Muscle of leg (tissue), 11 donors: Measurements from ENCODE around the gene THOP1. TPM values are rescaled to one million over a fixed set of nuclear protein-coding genes. Genes with fewer than 3 reads are reported as not detected.

Experiments used
- DNase-seq: peaks from one replicate; pipeline ENCODE4 v3.0.0; 2013
- H3K27ac ChIP-seq: one replicate; pipeline ENCODE4 v1.5.1; 2013; ENCODE audit warnings: mild to moderate bottlenecking, low read length, control low read depth
- H3K27me3 ChIP-seq: one replicate; pipeline ENCODE4 v1.6.1; 2013; ENCODE audit warnings: low read length; ENCODE audit not compliant: control insufficient read depth, insufficient read depth
- H3K36me3 ChIP-seq: one replicate; pipeline ENCODE4 v1.6.1; 2013; ENCODE audit warnings: low read length; ENCODE audit not compliant: control insufficient read depth, insufficient read depth
- H3K4me1 ChIP-seq: one replicate; pipeline ENCODE4 v1.6.1; 2013; ENCODE audit warnings: low read length; ENCODE audit not compliant: control insufficient read depth, insufficient read depth
- H3K4me3 ChIP-seq: one replicate; pipeline ENCODE4 v1.5.1; 2013; ENCODE audit warnings: low read length, control low read depth
- H3K9me3 ChIP-seq: replicated peaks from 2 replicates; pipeline ENCODE4 v1.6.1; 2013; ENCODE audit warnings: low read depth, low read length; ENCODE audit not compliant: control insufficient read depth
- WGBS: methylation state at CpG from one replicate; pipeline ENCODE4 v1.1.5; 2013; ENCODE audit warnings: missing lambda C conversion rate; ENCODE audit not compliant: insufficient coverage; 5-methylcytosine and 5-hydroxymethylcytosine counted together
- polyA plus RNA-seq, 8 donors: library from polyadenylated mRNA; unstranded; fragments of 120-200 nt; gene quantifications; one replicate each; pipeline versions ENCODE4 v1.2.1 to v1.2.3, GENCODE V29; 2013; ENCODE audit warnings: inconsistent platforms in 1 of 8, low replicate concordance in 1 of 8; ENCODE audit not compliant: insufficient read length in 8 of 8, insufficient read depth in 1 of 8
- total RNA-seq: library from RNA; stranded (reverse); fragments of 120-200 nt; gene quantifications from one replicate; pipeline ENCODE4 v1.2.4, GENCODE V29; 2013

Gene THOP1
- total and polyA plus RNA-seq, 9 donors, result 42.2 to 56.5 (median 53.8) TPM

DNA sequence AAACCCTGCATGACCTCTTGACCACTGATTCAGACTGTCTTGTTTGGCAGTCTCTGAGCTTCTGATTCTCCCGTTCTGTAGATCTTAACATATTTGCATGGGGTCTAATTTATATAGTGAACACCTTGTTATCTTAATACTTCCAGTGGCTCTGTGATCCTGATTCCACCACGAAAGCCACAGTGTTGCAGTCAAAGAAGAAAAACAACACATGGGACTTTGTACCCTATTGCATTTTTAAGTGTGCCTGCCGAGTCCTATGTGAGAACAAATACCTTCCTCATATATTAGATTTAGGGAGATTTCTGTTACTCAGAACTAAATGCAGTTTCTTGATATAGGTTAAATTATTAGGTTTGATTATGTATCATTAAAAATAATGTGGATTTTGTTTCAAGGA is 69.5 kb downstream of the THOP1 start:
- peaks cover 84% of the 10 kb centered on the region for H3K9me3 ChIP-seq
- no peak for DNase-seq

GRCh38 chr19:2856457-2857050 is 71.3 kb downstream of the THOP1 start:
- Histone ChIP-seq H3K27me3 (no peaks in the 10 kb centered on the region), H3K27ac (no peak overlapping the region), H3K4me3 (no peak overlapping the region), H3K9me3 (peaks cover 71% of the 10 kb centered on the region), H3K4me1 (no peaks in the 10 kb centered on the region), H3K36me3 (peaks cover 37% of the 10 kb centered on the region)
- 80% methylated on average over 1 of the region's 5 CpGs for WGBS
- DNase-seq, result no peak

More for the DNA sequence above, 69.5 kb downstream of the THOP1 start:
- no peaks in the 10 kb centered on the region for H3K27me3 ChIP-seq
- no CpG with 5 or more reads among the region's 3 CpGs for WGBS
- peaks cover 49% of the 10 kb centered on the region for H3K36me3 ChIP-seq
- no peak overlapping the region for H3K4me3 ChIP-seq
- H3K27ac ChIP-seq, result no peak overlapping the region
- peaks cover 6% of the 10 kb centered on the region for H3K4me1 ChIP-seq

GRCh38 chr19:2858864-2859263 is 73.6 kb downstream of the THOP1 start:
- H3K27me3 ChIP-seq, result no peaks in the 10 kb centered on the region
- no peak overlapping the region for H3K27ac ChIP-seq
- DNase-seq, result no peak
- H3K36me3 ChIP-seq, result peaks cover 15% of the 10 kb centered on the region
- H3K4me3 ChIP-seq, result no peak overlapping the region
- WGBS, result 71% methylated on average over 27 of the region's 27 CpGs
- peaks cover 13% of the 10 kb centered on the region for H3K4me1 ChIP-seq
- peaks cover 50% of the 10 kb centered on the region for H3K9me3 ChIP-seq

DNA sequence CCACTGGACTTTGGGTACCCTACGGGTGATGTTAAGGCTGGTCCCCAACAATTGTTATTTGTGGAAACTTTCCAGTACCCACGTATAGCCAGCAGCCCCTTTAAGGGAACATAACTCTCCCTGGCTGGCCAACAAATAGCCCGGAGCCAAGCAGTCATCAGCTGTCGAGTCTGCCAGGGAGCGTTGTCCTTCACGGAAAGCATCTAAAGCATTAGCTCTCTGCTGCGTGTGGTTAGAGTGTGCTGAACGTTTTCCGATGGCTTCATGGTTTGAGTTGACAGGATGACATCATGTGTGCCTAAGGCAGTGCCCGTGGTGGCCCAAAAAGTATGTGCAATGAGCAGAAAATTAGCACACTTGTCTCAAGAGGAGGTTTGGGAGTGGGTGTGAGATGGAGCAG is 78.5 kb downstream of the THOP1 start:
- no peaks in the 10 kb centered on the region for H3K36me3 ChIP-seq
- H3K27ac ChIP-seq, result peak overlapping the region; percentile 91
- H3K27me3 ChIP-seq, result no peaks in the 10 kb centered on the region
- no peak overlapping the region for H3K4me3 ChIP-seq
- peaks cover 9% of the 10 kb centered on the region for H3K9me3 ChIP-seq
- peaks cover 39% of the 10 kb centered on the region for H3K4me1 ChIP-seq
- WGBS, result 58% methylated on average over 9 of the region's 10 CpGs
- peak; percentile 76 for DNase-seq

Other genes starting within 250 kb of the THOP1 start
- gene GNG7, start 82.8 kb upstream of the THOP1 start, total RNA-seq, result 0.58 TPM
- 1 to 10 TPM; 2.2 to 3.1 (median 2.7) TPM for gene GNG7, start 82.8 kb upstream of the THOP1 start, polyA plus RNA-seq
- 0.84 TPM for gene DIRAS1, start 64.1 kb upstream of the THOP1 start, total RNA-seq
- 1 to 10 TPM; 1.9 to 4.9 (median 2.7) TPM for gene DIRAS1, start 64.1 kb upstream of the THOP1 start, polyA plus RNA-seq
- gene SLC39A3, start 45.5 kb upstream of the THOP1 start, total RNA-seq, result 12.1 TPM
- 10 to 100 TPM; 12.2 to 18.4 (median 15.8) TPM for gene SLC39A3, start 45.5 kb upstream of the THOP1 start, polyA plus RNA-seq
- 39.9 TPM for gene SGTA, start 2.2 kb upstream of the THOP1 start, total RNA-seq
- 10 to 100 TPM; 77.2 to 95.8 (median 84.3) TPM for gene SGTA, start 2.2 kb upstream of the THOP1 start, polyA plus RNA-seq
- gene ZNF554, start 34.4 kb downstream of the THOP1 start, total RNA-seq, result 7.3 TPM
- gene ZNF554, start 34.4 kb downstream of the THOP1 start, polyA plus RNA-seq, result 1 to 10 TPM; 4.5 to 5.9 (median 5.3) TPM
- 16.6 TPM for gene ZNF555, start 56.0 kb downstream of the THOP1 start, total RNA-seq
- gene ZNF555, start 56.0 kb downstream of the THOP1 start, polyA plus RNA-seq, result 10 to 100 TPM in 7 of 8 donors, 1 to 10 TPM in 1; 7.4 to 14.9 (median 11.6) TPM
- gene ZNF556, start 81.8 kb downstream of the THOP1 start, total RNA-seq, result 34.8 TPM
- 10 to 100 TPM; 20.7 to 38.3 (median 31.3) TPM for gene ZNF556, start 81.8 kb downstream of the THOP1 start, polyA plus RNA-seq
- 3.5 TPM for gene ZNF57, start 115.4 kb downstream of the THOP1 start, total RNA-seq
- gene ZNF57, start 115.4 kb downstream of the THOP1 start, polyA plus RNA-seq, result 1 to 10 TPM; 2.2 to 4.1 (median 3.4) TPM
- 10.0 TPM for gene ZNF77, start 159.5 kb downstream of the THOP1 start, total RNA-seq
- 1 to 10 TPM; 4.1 to 9.5 (median 4.8) TPM for gene ZNF77, start 159.5 kb downstream of the THOP1 start, polyA plus RNA-seq
- 0.53 TPM for gene TLE6, start 192.1 kb downstream of the THOP1 start, total RNA-seq
- gene TLE6, start 192.1 kb downstream of the THOP1 start, polyA plus RNA-seq, result 1 to 10 TPM in 3 of 8 donors, under 1 TPM in 5; 0.51 to 1.5 (median 0.91) TPM
- 14.2 TPM for gene TLE2, start 243.8 kb downstream of the THOP1 start, total RNA-seq
- gene TLE2, start 243.8 kb downstream of the THOP1 start, polyA plus RNA-seq, result 10 to 100 TPM; 26.9 to 48.1 (median 33.7) TPM